Choroid plexus epithelial cell (primary cell): ENCODE data around the gene PLCB1.
"Not testable (repeated sequence)": the region's sequence is repeated elsewhere in the genome, so short reads cannot be mapped to it uniquely, and the experiment has no call there.

Experiments
- DNase-seq: peaks from one replicate; pipeline ENCODE4 v3.0.0-alpha.2; 2010; ENCODE audit warnings: low read depth
- H3K4me3 ChIP-seq: 2 replicates; pipeline ENCODE4 v1.5.1; 2011; ENCODE audit warnings: low read depth, mild to moderate bottlenecking, control low read depth, low read length, moderate library complexity
- CTCF ChIP-seq: conservative IDR thresholded peaks from 2 replicates; pipeline ENCODE4 v1.5.1; 2011; ENCODE audit warnings: low read depth, mild to moderate bottlenecking, control low read depth, inconsistent platforms, low read length, moderate library complexity

The PLCB1 gene

GRCh38 chr20:8342391-8342790 lies 210.3 kb downstream of the PLCB1 start:
- no peak for TF ChIP-seq CTCF
- no peak for DNase-seq

GRCh38 chr20:8344106-8344505 lies 212.0 kb downstream of the PLCB1 start:
- no peak for TF ChIP-seq CTCF
- no peak overlapping the region for H3K4me3 ChIP-seq
- no peak for DNase-seq

More at GRCh38 chr20:8342391-8342790, 210.3 kb downstream of the PLCB1 start:
- no peak overlapping the region for H3K4me3 ChIP-seq

- no peak for TF ChIP-seq CTCF
- DNase-seq: no peak
- no peak overlapping the region for H3K4me3 ChIP-seq
Observed at GRCh38 chr20:8344631-8345030, 212.6 kb downstream of the PLCB1 start.

GRCh38 chr20:8346700-8347270 lies 214.7 kb downstream of the PLCB1 start:
- TF ChIP-seq CTCF: no peak
- H3K4me3 ChIP-seq: no peak overlapping the region
- DNase-seq: no peak

- not testable (repeated sequence) for DNase-seq, H3K4me3 ChIP-seq
Observed at GRCh38 chr20:8350225-8350624, 218.2 kb downstream of the PLCB1 start.

GRCh38 chr20:8352486-8352885 lies 220.4 kb downstream of the PLCB1 start:
- no peak for DNase-seq
- H3K4me3 ChIP-seq: no peak overlapping the region
- TF ChIP-seq CTCF: no peak

- no peak for DNase-seq
- TF ChIP-seq CTCF: no peak
- no peak overlapping the region for H3K4me3 ChIP-seq
Observed at GRCh38 chr20:8353512-8353911, 221.4 kb downstream of the PLCB1 start.
